Retinal pigment epithelial cell (primary cell): ENCODE results near the gene EOLA1.
"Not testable (repeated sequence)": the region's sequence is repeated elsewhere in the genome, so short reads cannot be mapped to it uniquely, and the experiment has no call there.

Source experiments
- DNase-seq: peaks from one replicate; pipeline ENCODE4 v3.0.0-alpha.2; 2010; ENCODE audit warnings: low read depth
- H3K4me3 ChIP-seq: 2 replicates; pipeline ENCODE4 v1.5.1; 2011; ENCODE audit warnings: mild to moderate bottlenecking, low read length, control low read depth, moderate library complexity

The EOLA1 gene

DNA sequence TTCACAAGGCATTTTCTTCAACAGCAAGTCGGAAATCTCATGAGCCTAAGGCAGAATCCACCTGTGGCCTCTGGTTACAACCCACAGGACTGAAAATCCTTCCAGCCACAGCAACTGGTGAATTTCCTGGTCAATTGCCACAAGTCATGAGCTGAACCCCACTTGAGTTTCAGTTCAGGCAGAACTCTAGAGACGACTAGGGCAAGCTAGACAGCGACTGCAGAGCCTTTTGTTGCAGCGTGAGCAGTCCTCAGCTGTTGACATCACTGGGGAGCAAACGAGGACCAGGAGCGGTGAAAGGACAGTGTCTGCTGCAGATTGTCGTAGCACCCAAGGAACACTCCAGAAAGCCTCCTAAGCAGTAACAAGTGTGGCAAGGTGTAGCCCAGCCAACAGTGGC, 55.1 kb downstream of the EOLA1 start:
- H3K4me3 ChIP-seq, DNase-seq: not testable (repeated sequence)
